ENCODE measurements around the gene SPIN3. TPM values are rescaled to one million over a fixed set of nuclear protein-coding genes. Genes with fewer than 3 reads are reported as not detected.

The SPIN3 gene
- total and polyA plus RNA-seq, 4 donors, result 2.7 to 9.2 (median 3.6) TPM

GRCh38 chrX:56987741-56988140, 7.6 kb downstream of the SPIN3 start:
- TF ChIP-seq, protein P1, sequence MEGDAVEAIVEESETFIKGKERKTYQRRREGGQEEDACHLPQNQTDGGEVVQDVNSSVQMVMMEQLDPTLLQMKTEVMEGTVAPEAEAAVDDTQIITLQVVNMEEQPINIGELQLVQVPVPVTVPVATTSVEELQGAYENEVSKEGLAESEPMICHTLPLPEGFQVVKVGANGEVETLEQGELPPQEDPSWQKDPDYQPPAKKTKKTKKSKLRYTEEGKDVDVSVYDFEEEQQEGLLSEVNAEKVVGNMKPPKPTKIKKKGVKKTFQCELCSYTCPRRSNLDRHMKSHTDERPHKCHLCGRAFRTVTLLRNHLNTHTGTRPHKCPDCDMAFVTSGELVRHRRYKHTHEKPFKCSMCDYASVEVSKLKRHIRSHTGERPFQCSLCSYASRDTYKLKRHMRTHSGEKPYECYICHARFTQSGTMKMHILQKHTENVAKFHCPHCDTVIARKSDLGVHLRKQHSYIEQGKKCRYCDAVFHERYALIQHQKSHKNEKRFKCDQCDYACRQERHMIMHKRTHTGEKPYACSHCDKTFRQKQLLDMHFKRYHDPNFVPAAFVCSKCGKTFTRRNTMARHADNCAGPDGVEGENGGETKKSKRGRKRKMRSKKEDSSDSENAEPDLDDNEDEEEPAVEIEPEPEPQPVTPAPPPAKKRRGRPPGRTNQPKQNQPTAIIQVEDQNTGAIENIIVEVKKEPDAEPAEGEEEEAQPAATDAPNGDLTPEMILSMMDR (IDR thresholded peaks at IDR 0.05; ENCODE audit: low read depth, low read length, missing input control), result no peak
- no peak for TF ChIP-seq JUND (IDR thresholded peaks at IDR 0.05)
- TF ChIP-seq, protein P2, sequence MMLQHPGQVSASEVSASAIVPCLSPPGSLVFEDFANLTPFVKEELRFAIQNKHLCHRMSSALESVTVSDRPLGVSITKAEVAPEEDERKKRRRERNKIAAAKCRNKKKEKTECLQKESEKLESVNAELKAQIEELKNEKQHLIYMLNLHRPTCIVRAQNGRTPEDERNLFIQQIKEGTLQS (IDR thresholded peaks at IDR 0.05), result no peak
- no peak for TF ChIP-seq NR2F2 (IDR thresholded peaks at IDR 0.05)
- TF ChIP-seq HNF4A (conservative IDR thresholded peaks at IDR 0.05), result no peak
- TF ChIP-seq, protein P3, sequence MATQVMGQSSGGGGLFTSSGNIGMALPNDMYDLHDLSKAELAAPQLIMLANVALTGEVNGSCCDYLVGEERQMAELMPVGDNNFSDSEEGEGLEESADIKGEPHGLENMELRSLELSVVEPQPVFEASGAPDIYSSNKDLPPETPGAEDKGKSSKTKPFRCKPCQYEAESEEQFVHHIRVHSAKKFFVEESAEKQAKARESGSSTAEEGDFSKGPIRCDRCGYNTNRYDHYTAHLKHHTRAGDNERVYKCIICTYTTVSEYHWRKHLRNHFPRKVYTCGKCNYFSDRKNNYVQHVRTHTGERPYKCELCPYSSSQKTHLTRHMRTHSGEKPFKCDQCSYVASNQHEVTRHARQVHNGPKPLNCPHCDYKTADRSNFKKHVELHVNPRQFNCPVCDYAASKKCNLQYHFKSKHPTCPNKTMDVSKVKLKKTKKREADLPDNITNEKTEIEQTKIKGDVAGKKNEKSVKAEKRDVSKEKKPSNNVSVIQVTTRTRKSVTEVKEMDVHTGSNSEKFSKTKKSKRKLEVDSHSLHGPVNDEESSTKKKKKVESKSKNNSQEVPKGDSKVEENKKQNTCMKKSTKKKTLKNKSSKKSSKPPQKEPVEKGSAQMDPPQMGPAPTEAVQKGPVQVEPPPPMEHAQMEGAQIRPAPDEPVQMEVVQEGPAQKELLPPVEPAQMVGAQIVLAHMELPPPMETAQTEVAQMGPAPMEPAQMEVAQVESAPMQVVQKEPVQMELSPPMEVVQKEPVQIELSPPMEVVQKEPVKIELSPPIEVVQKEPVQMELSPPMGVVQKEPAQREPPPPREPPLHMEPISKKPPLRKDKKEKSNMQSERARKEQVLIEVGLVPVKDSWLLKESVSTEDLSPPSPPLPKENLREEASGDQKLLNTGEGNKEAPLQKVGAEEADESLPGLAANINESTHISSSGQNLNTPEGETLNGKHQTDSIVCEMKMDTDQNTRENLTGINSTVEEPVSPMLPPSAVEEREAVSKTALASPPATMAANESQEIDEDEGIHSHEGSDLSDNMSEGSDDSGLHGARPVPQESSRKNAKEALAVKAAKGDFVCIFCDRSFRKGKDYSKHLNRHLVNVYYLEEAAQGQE (IDR thresholded peaks at IDR 0.05), result no peak
- TF ChIP-seq HNF4G (IDR thresholded peaks at IDR 0.05), result no peak
- no peak for TF ChIP-seq RAD21 (IDR thresholded peaks at IDR 0.05)
- no peak for TF ChIP-seq FOXA1 (IDR thresholded peaks at IDR 0.05)
- no peak for TF ChIP-seq MAX (IDR thresholded peaks at IDR 0.05)
- no peak for TF ChIP-seq SP1 (IDR thresholded peaks at IDR 0.05)
- no peak overlapping the region for H3K27ac ChIP-seq (ENCODE audit: low read depth in 1 of 2, low read length in 2 of 2)

DNA sequence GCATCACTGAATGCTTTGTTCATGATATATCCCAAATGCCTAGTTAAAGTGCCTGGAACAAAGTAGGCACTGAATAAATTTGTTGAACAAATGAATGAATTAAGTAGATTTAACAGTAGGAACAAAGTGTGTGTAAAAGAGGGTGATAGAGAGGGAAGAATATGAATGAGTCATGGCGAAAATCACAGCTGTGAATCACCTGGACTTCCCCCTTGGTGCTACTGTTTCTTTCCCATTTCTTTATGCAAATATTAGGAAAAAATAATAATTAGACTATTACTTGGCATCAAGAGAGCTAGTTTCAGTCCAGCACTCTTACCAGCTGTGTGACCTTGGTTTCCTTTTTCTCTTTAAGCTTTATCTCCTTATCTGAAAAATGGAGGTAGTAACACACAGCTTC, 9.2 kb downstream of the SPIN3 start:
- no peak for DNase-seq (ENCODE audit: low spot score)
- Histone ChIP-seq H3K9ac (ENCODE audit: low read depth in 1 of 2, low read length in 2 of 2) (no peak overlapping the region), H3K4me1 (ENCODE audit: control insufficient read depth in 4 of 4, insufficient read depth in 4 of 4, low read length in 3 of 4) (no peaks in the 10 kb centered on the region), H3K36me3 (ENCODE audit: control insufficient read depth in 4 of 4, insufficient read depth in 3 of 4, low read depth in 1 of 4, low read length in 3 of 4) (peaks cover 3 to 27% (median 23%) of the 10 kb centered on the region in 4 donors), H3K9me3 (ENCODE audit: control insufficient read depth in 4 of 4, low read length in 3 of 4) (no peaks in the 10 kb centered on the region), H3K4me3 (ENCODE audit: low read depth in 1 of 3, low read length in 3 of 3) (no peak overlapping the region), H3K27me3 (ENCODE audit: control insufficient read depth in 4 of 4, insufficient read depth in 4 of 4, low read length in 3 of 4) (no peaks in the 10 kb centered on the region), H3K27ac (ENCODE audit: low read depth in 1 of 2, low read length in 2 of 2) (no peak overlapping the region)
- WGBS, result 100% methylated on average over 1 of the region's 1 CpG
- TF ChIP-seq RAD21 (IDR thresholded peaks at IDR 0.05) (no peak), MAX (IDR thresholded peaks at IDR 0.05) (no peak), EGR1 (IDR thresholded peaks at IDR 0.05; ENCODE audit: low read depth in 2 of 2) (no peak), HNF4G (IDR thresholded peaks at IDR 0.05) (no peak)
- TF ChIP-seq, protein P1 (IDR thresholded peaks at IDR 0.05; ENCODE audit: low read depth, low read length, missing input control), result no peak
- TF ChIP-seq, protein P3 (IDR thresholded peaks at IDR 0.05), result no peak

More at GRCh38 chrX:56987741-56988140, 7.6 kb downstream of the SPIN3 start:
- H3K4me1 ChIP-seq (ENCODE audit: control insufficient read depth in 4 of 4, insufficient read depth in 4 of 4, low read length in 3 of 4), result no peaks in the 10 kb centered on the region
- no peak overlapping the region for H3K4me3 ChIP-seq (ENCODE audit: low read depth in 1 of 3, low read length in 3 of 3)
- H3K9me3 ChIP-seq (ENCODE audit: control insufficient read depth in 4 of 4, low read length in 3 of 4), result no peaks in the 10 kb centered on the region
- no peak overlapping the region for H3K9ac ChIP-seq (ENCODE audit: low read depth in 1 of 2, low read length in 2 of 2)
- DNase-seq (ENCODE audit: low spot score), result no peak
- no peaks in the 10 kb centered on the region for H3K27me3 ChIP-seq (ENCODE audit: control insufficient read depth in 4 of 4, insufficient read depth in 4 of 4, low read length in 3 of 4)
- peaks cover 3 to 23% (median 17%) of the 10 kb centered on the region in 4 donors for H3K36me3 ChIP-seq (ENCODE audit: control insufficient read depth in 4 of 4, insufficient read depth in 3 of 4, low read depth in 1 of 4, low read length in 3 of 4)
- 94% methylated on average over 1 of the region's 1 CpG for WGBS

Measured in liver (tissue), 9 donors.